ENCODE data around the gene YJEFN3.

The YJEFN3 gene

DNA sequence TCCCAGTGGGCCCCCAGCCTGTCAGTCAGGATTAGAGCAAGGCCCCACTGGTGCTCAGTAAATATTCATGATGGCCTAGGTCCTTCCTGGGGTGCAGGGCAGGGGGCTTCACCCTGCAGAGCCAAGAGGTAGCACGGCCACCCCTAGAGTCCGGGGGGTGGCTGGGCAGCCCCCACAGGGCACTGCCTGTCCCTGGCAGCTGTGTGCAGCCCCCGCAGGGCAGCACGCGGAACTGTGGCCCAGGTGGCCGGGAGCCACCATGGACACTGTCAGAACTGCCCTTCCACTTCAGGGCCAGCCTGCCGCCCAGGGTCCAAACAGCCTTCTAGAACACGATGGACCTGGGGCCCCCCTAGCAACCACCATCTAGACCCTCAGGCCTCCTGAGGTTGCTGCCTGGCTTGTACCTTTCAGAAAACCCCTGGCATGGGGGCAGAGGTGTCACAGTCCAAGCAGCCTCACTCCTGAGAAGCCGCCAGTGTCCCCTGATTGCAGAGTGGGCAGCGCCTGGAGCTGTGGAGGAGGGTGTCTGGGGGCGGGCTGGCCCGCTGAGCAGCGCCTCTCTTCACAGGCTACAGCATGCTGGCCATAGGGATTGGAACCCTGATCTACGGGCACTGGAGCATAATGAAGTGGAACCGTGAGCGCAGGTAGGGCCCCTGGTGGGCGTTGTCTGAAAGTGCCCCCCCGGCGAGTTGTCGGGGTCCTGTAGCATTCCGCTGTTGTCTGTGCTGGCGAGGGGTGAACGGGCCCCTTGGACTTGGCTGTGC, 2.9 kb upstream of the YJEFN3 start:
- no peak for TF ChIP-seq CTCF (IDR thresholded peaks at IDR 0.05; ENCODE audit: low read depth, low read length, missing control alignments)
- no peak overlapping the region for H3K4me3 ChIP-seq (ENCODE audit: low read depth, low read length)

GRCh38 chr19:19526581-19527370, 1.9 kb upstream of the YJEFN3 start:
- TF ChIP-seq CTCF (IDR thresholded peaks at IDR 0.05; ENCODE audit: low read depth, low read length, missing control alignments) = no peak
- DNase-seq (ENCODE audit: low read depth) = no peak

More for the DNA sequence above, 2.9 kb upstream of the YJEFN3 start:
- no peak for DNase-seq (ENCODE audit: low read depth)

DNA sequence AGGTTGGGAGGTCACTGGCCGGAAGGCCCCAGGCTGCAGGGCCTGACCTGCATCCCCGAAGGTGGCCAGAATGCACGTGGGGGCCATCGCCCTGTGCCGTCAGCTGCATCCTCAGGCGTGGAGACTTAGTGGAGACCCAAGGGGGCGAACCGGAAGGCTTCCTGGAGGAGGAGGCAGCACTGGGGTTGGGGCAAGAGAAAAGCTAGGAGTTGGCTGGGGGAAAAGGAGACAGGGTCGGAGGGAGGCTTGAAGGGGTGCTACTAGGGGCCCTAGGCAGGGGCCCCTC, 1.4 kb upstream of the YJEFN3 start:
- no peak overlapping the region for H3K4me3 ChIP-seq (ENCODE audit: low read depth, low read length)
- no peak for TF ChIP-seq CTCF (IDR thresholded peaks at IDR 0.05; ENCODE audit: low read depth, low read length, missing control alignments)
- DNase-seq (ENCODE audit: low read depth) = no peak

More at GRCh38 chr19:19526581-19527370, 1.9 kb upstream of the YJEFN3 start:
- no peak overlapping the region for H3K4me3 ChIP-seq (ENCODE audit: low read depth, low read length)

DNA sequence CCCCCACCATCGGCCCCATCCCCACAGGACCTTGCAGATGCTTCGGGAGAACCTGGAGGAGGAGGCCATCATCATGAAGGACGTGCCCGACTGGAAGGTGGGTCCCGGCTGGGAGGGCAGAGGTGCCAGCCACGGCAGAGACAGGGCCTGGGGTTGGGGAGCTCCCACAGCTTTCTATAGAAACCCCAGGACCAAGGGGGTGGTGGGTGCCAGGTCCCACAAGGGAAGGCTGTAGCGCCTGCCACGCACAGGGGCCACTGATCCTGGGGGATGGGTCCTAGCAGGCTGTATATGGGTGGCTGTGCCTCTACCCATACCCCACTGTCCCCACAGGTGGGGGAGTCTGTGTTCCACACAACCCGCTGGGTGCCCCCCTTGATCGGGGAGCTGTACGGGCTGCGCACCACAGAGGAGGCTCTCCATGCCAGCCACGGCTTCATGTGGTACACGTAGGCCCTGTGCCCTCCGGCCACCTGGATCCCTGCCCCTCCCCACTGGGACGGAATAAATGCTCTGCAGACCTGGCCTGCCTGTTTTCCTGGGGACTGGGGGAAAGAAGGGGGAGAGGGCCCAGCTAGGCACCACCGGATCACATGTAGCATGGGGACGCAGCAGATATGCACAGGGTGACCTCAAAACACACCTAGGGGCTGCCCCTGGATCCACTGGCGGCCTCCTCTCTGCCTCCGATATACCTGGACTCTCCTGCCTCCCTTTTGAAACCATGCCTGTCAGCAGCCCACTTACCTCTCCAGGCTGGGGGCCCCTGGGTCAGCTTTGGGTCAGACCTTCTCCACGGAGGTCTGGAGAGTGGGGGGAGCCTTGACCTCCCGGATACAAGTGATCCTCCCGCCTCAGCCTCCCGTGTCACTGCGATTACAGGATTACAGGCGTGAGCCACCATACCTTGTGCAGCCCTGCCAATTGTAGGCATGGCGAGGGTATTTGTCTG, 761 bp upstream of the YJEFN3 start:
- no peak for DNase-seq (ENCODE audit: low read depth)
- TF ChIP-seq CTCF (IDR thresholded peaks at IDR 0.05; ENCODE audit: low read depth, low read length, missing control alignments) = no peak
- H3K4me3 ChIP-seq (ENCODE audit: low read depth, low read length) = no peak overlapping the region

GRCh38 chr19:19529783-19530422, 1.2 kb downstream of the YJEFN3 start:
- no peak for TF ChIP-seq CTCF (IDR thresholded peaks at IDR 0.05; ENCODE audit: low read depth, low read length, missing control alignments)
- no peak overlapping the region for H3K4me3 ChIP-seq (ENCODE audit: low read depth, low read length)
- no peak for DNase-seq (ENCODE audit: low read depth)

GRCh38 chr19:19530423-19530804, 1.7 kb downstream of the YJEFN3 start:
- no peak overlapping the region for H3K4me3 ChIP-seq (ENCODE audit: low read depth, low read length)
- no peak for DNase-seq (ENCODE audit: low read depth)
- TF ChIP-seq CTCF (IDR thresholded peaks at IDR 0.05; ENCODE audit: low read depth, low read length, missing control alignments) = peak; percentile 10
